ACC112 (cell line): ENCODE results near the gene LRRC27.

Experiments used
- H2AFZ ChIP-seq: fragments of 200-600 bp; sonication (generic); one replicate; pipeline ENCODE4 v1.6.0; 2017; ENCODE audit warnings: antibody characterized with exemption, low read length; ENCODE audit not compliant: unreplicated experiment
- H3K27ac ChIP-seq: fragments of 200-600 bp; sonication (generic); 2 replicates; pipeline ENCODE4 v1.5.1; 2014; ENCODE audit warnings: low read depth, mild to moderate bottlenecking, antibody characterized with exemption, low read length, moderate library complexity
- H3K27me3 ChIP-seq: fragments of 200-600 bp; sonication (generic); 2 replicates; pipeline ENCODE4 v1.6.1; 2014; ENCODE audit warnings: mild to moderate bottlenecking, antibody characterized with exemption, low read length, moderate library complexity, mixed read lengths; ENCODE audit not compliant: insufficient read depth
- H3K36me3 ChIP-seq: fragments of 200-600 bp; sonication (generic); 2 replicates; pipeline ENCODE4 v1.6.1; 2016; ENCODE audit warnings: mild to moderate bottlenecking, antibody characterized with exemption, low read length, moderate library complexity, mixed read lengths; ENCODE audit not compliant: insufficient read depth
- H3K4me1 ChIP-seq: fragments of 200-600 bp; sonication (generic); one replicate; pipeline ENCODE4 v1.6.1; 2016; ENCODE audit warnings: low read length, mixed read lengths; ENCODE audit not compliant: insufficient read depth, unreplicated experiment, control insufficient read depth
- H3K4me3 ChIP-seq: fragments of 200-600 bp; sonication (generic); 2 replicates; pipeline ENCODE4 v1.5.1; 2014; ENCODE audit warnings: mild to moderate bottlenecking, low read depth, low read length
- H3K79me2 ChIP-seq: fragments of 200-600 bp; sonication (generic); one replicate; pipeline ENCODE4 v1.6.0; 2016; ENCODE audit warnings: low read length; ENCODE audit not compliant: control insufficient read depth, unreplicated experiment, insufficient read depth

Gene LRRC27

GRCh38 chr10:132368881-132369635, 37.1 kb downstream of the LRRC27 start:
- Histone ChIP-seq H3K79me2 (no peaks in the 10 kb centered on the region), H2AFZ (no peak overlapping the region), H3K4me3 (no peak overlapping the region), H3K27ac (no peak overlapping the region), H3K36me3 (peaks cover 3% of the 10 kb centered on the region; the same call in 1 of the 2 replicates), H3K4me1 (no peaks in the 10 kb centered on the region), H3K27me3 (no peaks in the 10 kb centered on the region)

GRCh38 chr10:132369636-132370185, 37.7 kb downstream of the LRRC27 start:
- Histone ChIP-seq H3K27ac (no peak overlapping the region), H3K36me3 (no peaks in the 10 kb centered on the region; the same call in 1 of the 2 replicates), H3K4me1 (no peaks in the 10 kb centered on the region), H2AFZ (no peak overlapping the region), H3K27me3 (no peaks in the 10 kb centered on the region), H3K4me3 (no peak overlapping the region), H3K79me2 (no peaks in the 10 kb centered on the region)

GRCh38 chr10:132370426-132371340, 38.7 kb downstream of the LRRC27 start:
- H3K27ac ChIP-seq: no peak overlapping the region

GRCh38 chr10:132371641-132372081, 39.7 kb downstream of the LRRC27 start:
- no peak overlapping the region for H3K4me3 ChIP-seq
- no peak overlapping the region for H3K27ac ChIP-seq
- no peak overlapping the region for H2AFZ ChIP-seq
- H3K27me3 ChIP-seq: no peaks in the 10 kb centered on the region
- H3K79me2 ChIP-seq: no peaks in the 10 kb centered on the region
- H3K4me1 ChIP-seq: no peaks in the 10 kb centered on the region
- no peaks in the 10 kb centered on the region for H3K36me3 ChIP-seq

More at GRCh38 chr10:132370426-132371340, 38.7 kb downstream of the LRRC27 start:
- H3K79me2 ChIP-seq: no peaks in the 10 kb centered on the region
- H3K36me3 ChIP-seq: no peaks in the 10 kb centered on the region; the same call in 1 of the 2 replicates
- no peaks in the 10 kb centered on the region for H3K27me3 ChIP-seq
- no peaks in the 10 kb centered on the region for H3K4me1 ChIP-seq
- H2AFZ ChIP-seq: no peak overlapping the region
- H3K4me3 ChIP-seq: no peak overlapping the region

GRCh38 chr10:132372516-132373095, 40.6 kb downstream of the LRRC27 start:
- Histone ChIP-seq H3K79me2 (no peaks in the 10 kb centered on the region), H3K36me3 (no peaks in the 10 kb centered on the region), H3K4me3 (no peak overlapping the region), H3K4me1 (no peaks in the 10 kb centered on the region), H3K27ac (no peak overlapping the region), H3K27me3 (no peaks in the 10 kb centered on the region), H2AFZ (no peak overlapping the region)

- Histone ChIP-seq H3K79me2 (no peaks in the 10 kb centered on the region), H2AFZ (no peak overlapping the region), H3K27me3 (no peaks in the 10 kb centered on the region), H3K4me3 (no peak overlapping the region), H3K4me1 (no peaks in the 10 kb centered on the region), H3K27ac (no peak overlapping the region), H3K36me3 (no peaks in the 10 kb centered on the region)
Observed at GRCh38 chr10:132373241-132373955, 41.4 kb downstream of the LRRC27 start.

GRCh38 chr10:132374176-132374575, 42.2 kb downstream of the LRRC27 start:
- H3K79me2 ChIP-seq: no peaks in the 10 kb centered on the region
- H3K27ac ChIP-seq: no peak overlapping the region
- no peak overlapping the region for H2AFZ ChIP-seq
- H3K4me3 ChIP-seq: no peak overlapping the region
- no peaks in the 10 kb centered on the region for H3K27me3 ChIP-seq
- H3K4me1 ChIP-seq: no peaks in the 10 kb centered on the region
- no peaks in the 10 kb centered on the region for H3K36me3 ChIP-seq

- Histone ChIP-seq H3K4me3 (no peak overlapping the region), H3K79me2 (no peaks in the 10 kb centered on the region), H3K27me3 (no peaks in the 10 kb centered on the region), H3K4me1 (no peaks in the 10 kb centered on the region), H2AFZ (no peak overlapping the region), H3K36me3 (no peaks in the 10 kb centered on the region), H3K27ac (no peak overlapping the region)
Observed at GRCh38 chr10:132374612-132375011, 42.6 kb downstream of the LRRC27 start.

GRCh38 chr10:132375116-132375794, 43.3 kb downstream of the LRRC27 start:
- no peaks in the 10 kb centered on the region for H3K36me3 ChIP-seq
- no peaks in the 10 kb centered on the region for H3K79me2 ChIP-seq
- no peak overlapping the region for H3K27ac ChIP-seq
- no peak overlapping the region for H3K4me3 ChIP-seq
- no peaks in the 10 kb centered on the region for H3K27me3 ChIP-seq
- H3K4me1 ChIP-seq: no peaks in the 10 kb centered on the region
- H2AFZ ChIP-seq: no peak overlapping the region
